ENCODE measurements around the gene ACACB.

- TF ChIP-seq CTCF (conservative IDR thresholded peaks at IDR 0.05 in 1 of 2, IDR thresholded peaks at IDR 0.05 in 1 of 2; ENCODE audit: extremely low read depth in 1 of 2, insufficient read depth in 1 of 2, low read depth in 1 of 2, low read length in 2 of 2) (no peak), EZH2 (IDR thresholded peaks at IDR 0.05; ENCODE audit: borderline replicate concordance, low read length) (no peak)
These were observed 131.7 kb downstream of the ACACB start for GRCh38 chr12:109247831-109248654.
